ENCODE results near the gene ABCC4.

ABCC4 gene

GRCh38 chr13:95124959-95125358 lies 176.3 kb downstream of the ABCC4 start:
- POLR2A ChIA-PET: no interaction called here
- no peak for DNase-seq (ENCODE audit: extremely low spot score)
- CTCF ChIA-PET: no interaction called here
- TF ChIP-seq BHLHE40 (IDR thresholded peaks at IDR 0.05; ENCODE audit: borderline replicate concordance) (no peak), SP1 (IDR thresholded peaks at IDR 0.05) (no peak), ARNT (IDR thresholded peaks at IDR 0.05) (no peak), L3MBTL2 (conservative IDR thresholded peaks at IDR 0.05) (no peak), SUZ12 (IDR thresholded peaks at IDR 0.05) (no peak), ELF4 (IDR thresholded peaks at IDR 0.05) (no peak), TARDBP (IDR thresholded peaks at IDR 0.05) (no peak)

- TF ChIP-seq SP1 (IDR thresholded peaks at IDR 0.05) (no peak), PKNOX1 (IDR thresholded peaks at IDR 0.05) (no peak), FOXA1 (IDR thresholded peaks at IDR 0.05) (no peak), ARNT (IDR thresholded peaks at IDR 0.05) (no peak), FOXM1 (IDR thresholded peaks at IDR 0.05; ENCODE audit: borderline replicate concordance) (no peak), BHLHE40 (IDR thresholded peaks at IDR 0.05; ENCODE audit: borderline replicate concordance) (no peak), LEF1 (IDR thresholded peaks at IDR 0.05; ENCODE audit: borderline replicate concordance) (no peak), TARDBP (IDR thresholded peaks at IDR 0.05) (no peak), FOXK2 (IDR thresholded peaks at IDR 0.05) (no peak)
- DNase-seq (ENCODE audit: extremely low spot score): no peak
- POLR2A ChIA-PET: no interaction called here
- CTCF ChIA-PET: no interaction called here
These were observed 177.5 kb downstream of the ABCC4 start for GRCh38 chr13:95123726-95124125.

GRCh38 chr13:95122063-95122462 lies 179.2 kb downstream of the ABCC4 start:
- no peak for DNase-seq (ENCODE audit: extremely low spot score)
- TF ChIP-seq NFRKB (IDR thresholded peaks at IDR 0.05) (no peak), FOXM1 (IDR thresholded peaks at IDR 0.05; ENCODE audit: borderline replicate concordance) (no peak), ELF4 (IDR thresholded peaks at IDR 0.05) (no peak), SUZ12 (IDR thresholded peaks at IDR 0.05) (no peak), FOXK2 (IDR thresholded peaks at IDR 0.05) (no peak), CTBP1 (IDR thresholded peaks at IDR 0.05; ENCODE audit: borderline replicate concordance) (no peak), FOXA1 (IDR thresholded peaks at IDR 0.05) (no peak), SP1 (IDR thresholded peaks at IDR 0.05) (no peak), TARDBP (IDR thresholded peaks at IDR 0.05) (no peak), LEF1 (IDR thresholded peaks at IDR 0.05; ENCODE audit: borderline replicate concordance) (no peak), L3MBTL2 (conservative IDR thresholded peaks at IDR 0.05) (no peak), ZNF384 (IDR thresholded peaks at IDR 0.05) (no peak), HDGF (IDR thresholded peaks at IDR 0.05; ENCODE audit: borderline replicate concordance) (no peak), BHLHE40 (IDR thresholded peaks at IDR 0.05; ENCODE audit: borderline replicate concordance) (no peak), ARNT (IDR thresholded peaks at IDR 0.05) (no peak), PKNOX1 (IDR thresholded peaks at IDR 0.05) (no peak)
- POLR2A ChIA-PET: no interaction called here
- CTCF ChIA-PET: no interaction called here

GRCh38 chr13:95121516-95121915 lies 179.7 kb downstream of the ABCC4 start:
- CTCF ChIA-PET: no interaction called here
- POLR2A ChIA-PET: no interaction called here
- DNase-seq (ENCODE audit: extremely low spot score): no peak
- no peak for TF ChIP-seq TARDBP (IDR thresholded peaks at IDR 0.05)
- TF ChIP-seq SUZ12 (IDR thresholded peaks at IDR 0.05): no peak
- TF ChIP-seq PKNOX1 (IDR thresholded peaks at IDR 0.05): no peak

- DNase-seq (ENCODE audit: extremely low spot score): no peak
- CTCF ChIA-PET: no interaction called here
- TF ChIP-seq TARDBP (IDR thresholded peaks at IDR 0.05): no peak
- TF ChIP-seq NFRKB (IDR thresholded peaks at IDR 0.05): no peak
- no peak for TF ChIP-seq LEF1 (IDR thresholded peaks at IDR 0.05; ENCODE audit: borderline replicate concordance)
- TF ChIP-seq BHLHE40 (IDR thresholded peaks at IDR 0.05; ENCODE audit: borderline replicate concordance): no peak
- TF ChIP-seq HDGF (IDR thresholded peaks at IDR 0.05; ENCODE audit: borderline replicate concordance): no peak
- no peak for TF ChIP-seq SP1 (IDR thresholded peaks at IDR 0.05)
- POLR2A ChIA-PET: no interaction called here
These were observed 180.6 kb downstream of the ABCC4 start for GRCh38 chr13:95120650-95121049.

GRCh38 chr13:95118541-95119324 lies 182.5 kb downstream of the ABCC4 start:
- POLR2A ChIA-PET: no interaction called here
- CTCF ChIA-PET: no interaction called here
- TF ChIP-seq SUZ12 (IDR thresholded peaks at IDR 0.05): no peak
- TF ChIP-seq ARNT (IDR thresholded peaks at IDR 0.05): no peak
- no peak for TF ChIP-seq FOXM1 (IDR thresholded peaks at IDR 0.05; ENCODE audit: borderline replicate concordance)
- no peak for TF ChIP-seq PKNOX1 (IDR thresholded peaks at IDR 0.05)
- TF ChIP-seq BHLHE40 (IDR thresholded peaks at IDR 0.05; ENCODE audit: borderline replicate concordance): no peak
- TF ChIP-seq LEF1 (IDR thresholded peaks at IDR 0.05; ENCODE audit: borderline replicate concordance): no peak
- no peak for TF ChIP-seq NFRKB (IDR thresholded peaks at IDR 0.05)
- no peak for TF ChIP-seq ELF4 (IDR thresholded peaks at IDR 0.05)
- TF ChIP-seq L3MBTL2 (conservative IDR thresholded peaks at IDR 0.05): no peak
- no peak for TF ChIP-seq FOXA1 (IDR thresholded peaks at IDR 0.05)
- no peak for TF ChIP-seq CTBP1 (IDR thresholded peaks at IDR 0.05; ENCODE audit: borderline replicate concordance)
- TF ChIP-seq TARDBP (IDR thresholded peaks at IDR 0.05): no peak
- TF ChIP-seq ZNF384 (IDR thresholded peaks at IDR 0.05): no peak
- DNase-seq (ENCODE audit: extremely low spot score): no peak

Measured in HEK293T (cell line).